PC-9 (cell line): Measurements from ENCODE around the gene ZNRF3. TPM values are rescaled to one million over a fixed set of nuclear protein-coding genes. Genes with fewer than 3 reads are reported as not detected.

ENCODE experiments used
- BruUV-seq: library from RNA; stranded (reverse); fragments of 400-500 nt; replicated peaks from 2 replicates; lab custom pipeline; 2021; lab: Mats Ljungman, UMichigan
- CTCF ChIA-PET: fragments of 300-600 bp; sonication (Branson Sonifier 250); formaldehyde crosslinking; loops from one replicate; lab custom pipeline; 2022; ENCODE audit warnings: antibody characterized with exemption; lab: Charles Lee
- POLR2A ChIA-PET: fragments of 300-600 bp; sonication (Branson Sonifier 250); formaldehyde crosslinking; loops from one replicate; lab custom pipeline; 2022; ENCODE audit warnings: antibody characterized with exemption; ENCODE audit not compliant: unreplicated experiment; lab: Charles Lee
- DNase-seq, 2 experiments: peaks; one replicate each; pipeline versions ENCODE4 v3.0.0 to v3.0.0-alpha.2; 2015 to 2022; ENCODE audit warnings: mixed read lengths in 1 of 2
- H2AFZ ChIP-seq: fragments of 200-600 bp; sonication (generic); 2 replicates; pipeline ENCODE4 v1.8.1; 2017; ENCODE audit warnings: antibody characterized with exemption
- H3F3A ChIP-seq: fragments of 200-600 bp; sonication (generic); 2 replicates; pipeline ENCODE4 v1.8.1; 2017; ENCODE audit warnings: antibody characterized with exemption, mild to moderate bottlenecking, low read depth; ENCODE audit not compliant: insufficient read depth
- H3K27ac ChIP-seq: fragments of 200-600 bp; sonication (generic); 2 replicates; pipeline ENCODE4 v1.6.1; 2016; ENCODE audit warnings: mixed run types
- H3K27me3 ChIP-seq: fragments of 200-600 bp; sonication (generic); 2 replicates; pipeline ENCODE4 v1.6.1; 2016; ENCODE audit warnings: low read depth, mixed run types; ENCODE audit not compliant: insufficient read depth
- H3K36me3 ChIP-seq: fragments of 200-600 bp; sonication (generic); 2 replicates; pipeline ENCODE4 v1.6.1; 2016; ENCODE audit warnings: low read depth, mixed run types
- H3K4me1 ChIP-seq: fragments of 200-600 bp; sonication (generic); replicated peaks from 2 replicates; pipeline ENCODE4 v1.6.1; 2016; ENCODE audit warnings: mixed run types; ENCODE audit not compliant: insufficient read depth
- H3K4me2 ChIP-seq: fragments of 200-600 bp; sonication (generic); 2 replicates; pipeline ENCODE4 v1.6.1; 2017; ENCODE audit warnings: mixed run types
- H3K4me3 ChIP-seq: fragments of 200-600 bp; sonication (generic); 2 replicates; pipeline ENCODE4 v1.6.1; 2016; ENCODE audit warnings: mixed run types
- H3K79me2 ChIP-seq: fragments of 200-600 bp; sonication (generic); 2 replicates; pipeline ENCODE4 v1.6.1; 2017; ENCODE audit warnings: low read depth, mixed run types
- H3K9me2 ChIP-seq: fragments of 200-600 bp; sonication (generic); 2 replicates; pipeline ENCODE4 v1.8.1; 2017; ENCODE audit warnings: mild to moderate bottlenecking; ENCODE audit not compliant: insufficient read depth
- H3K9me3 ChIP-seq: fragments of 200-600 bp; sonication (generic); 2 replicates; pipeline ENCODE4 v1.8.1; 2016; ENCODE audit warnings: low read depth; ENCODE audit not compliant: insufficient read depth
- H4K20me1 ChIP-seq: fragments of 200-600 bp; sonication (generic); 2 replicates; pipeline ENCODE4 v1.8.1; 2017; ENCODE audit not compliant: insufficient read depth
- EZH2 ChIP-seq: fragments of 200-600 bp; sonication (generic); IDR thresholded peaks from 2 replicates; pipeline ENCODE4 v1.8.0; 2017; ENCODE audit warnings: antibody characterized with exemption, low read depth
- intact Hi-C: fragments of 100-400 bp; cut with micrococcal nuclease; formaldehyde crosslinking; loops from one replicate; pipeline ENCODE4 v1.10.0; 2022; ENCODE audit not compliant: unreplicated experiment
- total RNA-seq: library from RNA; stranded (reverse); gene quantifications from 2 replicates; pipeline ENCODE4 v1.2.3, GENCODE V29; 2021
- TF ChIP-seq, protein P1 (sequence below): fragments of 200-600 bp; sonication (generic); conservative IDR thresholded peaks from 2 replicates; pipeline ENCODE4 v1.6.1; 2017; ENCODE audit warnings: mixed run types, antibody characterized with exemption, mild to moderate bottlenecking, moderate library complexity

Gene ZNRF3
- total RNA-seq, 1 experiment from 2014 or later = 5.2 TPM

GRCh38 chr22:28936200-28936599, 52.8 kb downstream of the ZNRF3 start:
- H2AFZ ChIP-seq = no peak overlapping the region
- DNase-seq = no peak
- intact Hi-C loops = no loop called here
- H3K27ac ChIP-seq = no peak overlapping the region
- H3K4me1 ChIP-seq = no peaks in the 10 kb centered on the region
- H3K9me2 ChIP-seq = no peaks in the 10 kb centered on the region
- no peaks in the 10 kb centered on the region for H3K36me3 ChIP-seq
- no peaks in the 10 kb centered on the region for H3F3A ChIP-seq
- H3K4me3 ChIP-seq = no peak overlapping the region
- CTCF ChIA-PET = no interaction called here
- H3K9me3 ChIP-seq = no peaks in the 10 kb centered on the region
- no peaks in the 10 kb centered on the region for H3K27me3 ChIP-seq
- TF ChIP-seq, protein P1, sequence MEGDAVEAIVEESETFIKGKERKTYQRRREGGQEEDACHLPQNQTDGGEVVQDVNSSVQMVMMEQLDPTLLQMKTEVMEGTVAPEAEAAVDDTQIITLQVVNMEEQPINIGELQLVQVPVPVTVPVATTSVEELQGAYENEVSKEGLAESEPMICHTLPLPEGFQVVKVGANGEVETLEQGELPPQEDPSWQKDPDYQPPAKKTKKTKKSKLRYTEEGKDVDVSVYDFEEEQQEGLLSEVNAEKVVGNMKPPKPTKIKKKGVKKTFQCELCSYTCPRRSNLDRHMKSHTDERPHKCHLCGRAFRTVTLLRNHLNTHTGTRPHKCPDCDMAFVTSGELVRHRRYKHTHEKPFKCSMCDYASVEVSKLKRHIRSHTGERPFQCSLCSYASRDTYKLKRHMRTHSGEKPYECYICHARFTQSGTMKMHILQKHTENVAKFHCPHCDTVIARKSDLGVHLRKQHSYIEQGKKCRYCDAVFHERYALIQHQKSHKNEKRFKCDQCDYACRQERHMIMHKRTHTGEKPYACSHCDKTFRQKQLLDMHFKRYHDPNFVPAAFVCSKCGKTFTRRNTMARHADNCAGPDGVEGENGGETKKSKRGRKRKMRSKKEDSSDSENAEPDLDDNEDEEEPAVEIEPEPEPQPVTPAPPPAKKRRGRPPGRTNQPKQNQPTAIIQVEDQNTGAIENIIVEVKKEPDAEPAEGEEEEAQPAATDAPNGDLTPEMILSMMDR = no peak
- TF ChIP-seq EZH2 = no peak
- peaks cover 7% of the 10 kb centered on the region for H4K20me1 ChIP-seq
- POLR2A ChIA-PET = no interaction called here
- no TSS peak for BruUV-seq
- peaks cover 5% of the 10 kb centered on the region; the same call in 1 of the 2 replicates for H3K79me2 ChIP-seq
- no peak overlapping the region for H3K4me2 ChIP-seq

GRCh38 chr22:28937206-28938025, 54.0 kb downstream of the ZNRF3 start:
- H3K4me2 ChIP-seq = no peak overlapping the region
- POLR2A ChIA-PET = interaction anchor here (0.6 kb wide), 1 partner anchor 232 kb away, joined by 10 read pairs; no protein-coding TSS in a partner anchor
- CTCF ChIA-PET = no interaction called here
- no peaks in the 10 kb centered on the region for H3K9me3 ChIP-seq
- no peak overlapping the region for H3K27ac ChIP-seq
- no peak for DNase-seq
- no peaks in the 10 kb centered on the region for H3F3A ChIP-seq
- H3K4me1 ChIP-seq = no peaks in the 10 kb centered on the region
- no peaks in the 10 kb centered on the region for H3K9me2 ChIP-seq
- H3K4me3 ChIP-seq = no peak overlapping the region
- BruUV-seq = no TSS peak
- TF ChIP-seq, protein P1 = no peak
- TF ChIP-seq EZH2 = no peak
- H3K36me3 ChIP-seq = no peaks in the 10 kb centered on the region
- peaks cover 12% of the 10 kb centered on the region; the same call in 1 of the 2 replicates for H3K79me2 ChIP-seq
- no peaks in the 10 kb centered on the region for H3K27me3 ChIP-seq
- peaks cover 10% of the 10 kb centered on the region for H4K20me1 ChIP-seq
- intact Hi-C loops = loop anchor here (1.0 kb wide), 1 partner anchor 10 kb away; no protein-coding TSS in a partner anchor
- no peak overlapping the region for H2AFZ ChIP-seq

GRCh38 chr22:28938286-28938833, 55.0 kb downstream of the ZNRF3 start:
- Histone ChIP-seq H3K9me2 (no peaks in the 10 kb centered on the region), H3K4me2 (no peak overlapping the region), H3K36me3 (no peaks in the 10 kb centered on the region), H4K20me1 (peaks cover 10% of the 10 kb centered on the region), H3K79me2 (peaks cover 12% of the 10 kb centered on the region; the same call in 1 of the 2 replicates), H3K9me3 (no peaks in the 10 kb centered on the region), H3K4me1 (no peaks in the 10 kb centered on the region), H3F3A (no peaks in the 10 kb centered on the region), H3K27me3 (no peaks in the 10 kb centered on the region), H3K4me3 (no peak overlapping the region), H2AFZ (no peak overlapping the region), H3K27ac (no peak overlapping the region)
- no TSS peak for BruUV-seq
- intact Hi-C loops = no loop called here
- ChIA-PET CTCF (no interaction called here), POLR2A (interaction anchor here (0.6 kb wide), 1 partner anchor 14 kb away, joined by 4 read pairs; no protein-coding TSS in a partner anchor)
- DNase-seq = no peak
- no peak for TF ChIP-seq EZH2
- TF ChIP-seq, protein P1 = no peak
